Keratinocyte (primary cell): ENCODE data around the gene PIK3IP1. TPM values are rescaled to one million over a fixed set of nuclear protein-coding genes. Genes with fewer than 3 reads are reported as not detected.

Source experiments
- DNase-seq: peaks from one replicate; pipeline ENCODE4 v3.0.0-alpha.2; 2011; ENCODE audit warnings: low read depth, missing footprints, low spot score
- FAIRE-seq: peaks from 2 replicates; lab custom pipeline; 2011; peaks lifted over from hg19 to GRCh38; lab: Jason Lieb, UNC
- H2AFZ ChIP-seq: 2 replicates; pipeline ENCODE4 v1.6.0; 2012; ENCODE audit warnings: low read length, control low read depth, inconsistent platforms; ENCODE audit not compliant: control insufficient read depth
- H3K27ac ChIP-seq: 2 replicates; pipeline ENCODE4 v1.5.1; 2011; ENCODE audit warnings: low read length; ENCODE audit not compliant: control insufficient read depth, insufficient read depth
- H3K27me3 ChIP-seq: 3 replicates; pipeline ENCODE4 v1.6.0; 2011; ENCODE audit warnings: low read length; ENCODE audit not compliant: control insufficient read depth, insufficient read depth; ENCODE audit errors: extremely low read depth
- H3K36me3 ChIP-seq, 2 experiments: 2 replicates in 1 of 2; 3 replicates in 1 of 2; pipeline ENCODE4 v1.5.1; 2011; ENCODE audit warnings: low read length in 2 of 2, mild to moderate bottlenecking in 1 of 2; ENCODE audit not compliant: control insufficient read depth in 2 of 2, insufficient read depth in 2 of 2; ENCODE audit errors: extremely low read depth in 1 of 2
- H3K4me1 ChIP-seq: 3 replicates; pipeline ENCODE4 v1.5.1; 2011; ENCODE audit warnings: low read length; ENCODE audit not compliant: control insufficient read depth, insufficient read depth; ENCODE audit errors: extremely low read depth
- H3K4me2 ChIP-seq: 3 replicates; pipeline ENCODE4 v1.6.0; 2011; ENCODE audit warnings: low read depth, low read length; ENCODE audit not compliant: control insufficient read depth, insufficient read depth; ENCODE audit errors: extremely low read depth
- H3K4me3 ChIP-seq, 3 experiments: fragments of 200-600 bp in 1 of 3; sonication (generic) in 1 of 3; 2 replicates in 2 of 3; 3 replicates in 1 of 3; pipeline ENCODE4 v1.5.1; 2011 to 2016; ENCODE audit warnings: low read length in 3 of 3, mild to moderate bottlenecking in 3 of 3, control low read depth in 2 of 3, inconsistent platforms in 1 of 3, low read depth in 1 of 3, mixed read lengths in 1 of 3, mixed run types in 1 of 3, moderate library complexity in 1 of 3; ENCODE audit not compliant: control insufficient read depth in 2 of 3, insufficient read depth in 2 of 3; ENCODE audit errors: extremely low read depth in 1 of 3
- H3K79me2 ChIP-seq: 2 replicates; pipeline ENCODE4 v1.6.0; 2012; ENCODE audit warnings: low read length; ENCODE audit not compliant: control insufficient read depth, insufficient read depth
- H3K9ac ChIP-seq: 3 replicates; pipeline ENCODE4 v1.6.0; 2011; ENCODE audit warnings: low read length; ENCODE audit not compliant: control insufficient read depth, insufficient read depth; ENCODE audit errors: extremely low read depth
- H3K9me1 ChIP-seq: 3 replicates; pipeline ENCODE4 v1.6.0; 2011; ENCODE audit warnings: low read length; ENCODE audit not compliant: control insufficient read depth, insufficient read depth; ENCODE audit errors: extremely low read depth
- H3K9me3 ChIP-seq: 2 replicates; pipeline ENCODE4 v1.5.1; 2012; ENCODE audit warnings: low read depth, low read length; ENCODE audit not compliant: control insufficient read depth
- H4K20me1 ChIP-seq: 3 replicates; pipeline ENCODE4 v1.6.0; 2011; ENCODE audit warnings: low read length; ENCODE audit not compliant: control insufficient read depth, insufficient read depth; ENCODE audit errors: extremely low read depth
- CTCF ChIP-seq, 3 experiments: IDR thresholded peaks in 1 of 3; conservative IDR thresholded peaks in 1 of 3; optimal IDR thresholded peaks in 1 of 3; 2 replicates in 2 of 3; 3 replicates in 1 of 3; pipeline versions ENCODE3 to v1.5.1; 2011; ENCODE audit warnings: low read length in 3 of 3, mild to moderate bottlenecking in 3 of 3, moderate library complexity in 2 of 3, control low read depth in 1 of 3, inconsistent platforms in 1 of 3; ENCODE audit not compliant: insufficient read depth in 2 of 3; ENCODE audit errors: extremely low read depth in 1 of 3
- EZH2 ChIP-seq: IDR thresholded peaks from one replicate; pipeline ENCODE4 v1.6.1; 2012; ENCODE audit warnings: inconsistent platforms, mild to moderate bottlenecking, low read length, moderate library complexity
- dilution Hi-C: fragments of 300-500 bp; cut with MboI; formaldehyde crosslinking; loops from one replicate; pipeline ENCODE4 v1.7.0; 2020; ENCODE audit warnings: low sequenced_read_pairs; ENCODE audit not compliant: extremely low pct_ligation_motif_present
- polyA plus RNA-seq, 5 experiments: library from polyadenylated mRNA; depleted of rRNA in 3 of 5; stranded (reverse) in 3 of 5; stranded (forward) in 1 of 5; unstranded in 1 of 5; fragments of >200 nt; gene quantifications; 1 replicate in 1 of 5; 2 replicates in 3 of 5; 3 replicates in 1 of 5; pipeline versions ENCODE4 v1.2.1 to v1.2.3, GENCODE V29; 2011 to 2012; ENCODE audit warnings: missing spikeins in 2 of 5, low read depth in 1 of 5, low replicate concordance in 1 of 5

Gene PIK3IP1
- polyA plus RNA-seq, 1 donor (not counting 4 experiments of a cell fraction or from before 2014, with no cell fraction given), result 13.3 TPM

GRCh38 chr22:31279327-31279669, 13.0 kb downstream of the PIK3IP1 start:
- no peaks in the 10 kb centered on the region for H3K9me1 ChIP-seq
- no peaks in the 10 kb centered on the region for H4K20me1 ChIP-seq
- DNase-seq (no peak), FAIRE-seq (no peak)
- no peak overlapping the region for H3K4me3 ChIP-seq
- no peak overlapping the region for H3K9ac ChIP-seq
- TF ChIP-seq EZH2, result no peak
- no peak for TF ChIP-seq CTCF (optimal IDR thresholded peaks at IDR 0.05 in 1 of 3, IDR thresholded peaks at IDR 0.05 in 1 of 3, conservative IDR thresholded peaks at IDR 0.05 in 1 of 3; ENCODE audit: extremely low read depth in 1 of 3, insufficient read depth in 2 of 3, low read length in 3 of 3)
- H2AFZ ChIP-seq, result no peak overlapping the region
- dilution Hi-C loops, result no loop called here
- H3K27ac ChIP-seq, result no peak overlapping the region
- peaks cover 30 to 48% of the 10 kb centered on the region in 2 experiments for H3K36me3 ChIP-seq
- H3K79me2 ChIP-seq, result no peaks in the 10 kb centered on the region
- no peaks in the 10 kb centered on the region for H3K27me3 ChIP-seq
- peaks cover 3% of the 10 kb centered on the region for H3K4me1 ChIP-seq
- H3K9me3 ChIP-seq, result no peaks in the 10 kb centered on the region
- no peak overlapping the region for H3K4me2 ChIP-seq

- H2AFZ ChIP-seq, result no peak overlapping the region
- H3K4me1 ChIP-seq, result peaks cover 3% of the 10 kb centered on the region
- FAIRE-seq, result no peak
These were observed 13.5 kb downstream of the PIK3IP1 start for GRCh38 chr22:31278626-31279326.

More at GRCh38 chr22:31278626-31279326, 13.5 kb downstream of the PIK3IP1 start:
- no peaks in the 10 kb centered on the region for H4K20me1 ChIP-seq
- no peak for TF ChIP-seq CTCF (optimal IDR thresholded peaks at IDR 0.05 in 1 of 3, IDR thresholded peaks at IDR 0.05 in 1 of 3, conservative IDR thresholded peaks at IDR 0.05 in 1 of 3; ENCODE audit: extremely low read depth in 1 of 3, insufficient read depth in 2 of 3, low read length in 3 of 3)
- TF ChIP-seq EZH2, result no peak
- no peaks in the 10 kb centered on the region for H3K9me1 ChIP-seq
- H3K27me3 ChIP-seq, result no peaks in the 10 kb centered on the region
- peaks cover 32 to 52% of the 10 kb centered on the region in 2 experiments for H3K36me3 ChIP-seq
- H3K9ac ChIP-seq, result no peak overlapping the region
- H3K79me2 ChIP-seq, result no peaks in the 10 kb centered on the region
- no peak for DNase-seq
- no peak overlapping the region for H3K4me2 ChIP-seq
- H3K4me3 ChIP-seq, result no peak overlapping the region
- no peaks in the 10 kb centered on the region for H3K9me3 ChIP-seq
- H3K27ac ChIP-seq, result no peak overlapping the region
- dilution Hi-C loops, result no loop called here
